Hematopoietic multipotent progenitor cell treated with erythropoietin and hydrocortisone succinate and interleukin-3 and kit ligand, for 8 days (in vitro differentiated cells): ENCODE results near the gene C10orf95.
A peak's percentile ranks its signal among the peaks of the same experiment; 100 is the strongest.

ENCODE experiments used
- DNase-seq: peaks from one replicate; pipeline ENCODE4 v3.0.0-alpha.2; 2015

Gene C10orf95

DNA sequence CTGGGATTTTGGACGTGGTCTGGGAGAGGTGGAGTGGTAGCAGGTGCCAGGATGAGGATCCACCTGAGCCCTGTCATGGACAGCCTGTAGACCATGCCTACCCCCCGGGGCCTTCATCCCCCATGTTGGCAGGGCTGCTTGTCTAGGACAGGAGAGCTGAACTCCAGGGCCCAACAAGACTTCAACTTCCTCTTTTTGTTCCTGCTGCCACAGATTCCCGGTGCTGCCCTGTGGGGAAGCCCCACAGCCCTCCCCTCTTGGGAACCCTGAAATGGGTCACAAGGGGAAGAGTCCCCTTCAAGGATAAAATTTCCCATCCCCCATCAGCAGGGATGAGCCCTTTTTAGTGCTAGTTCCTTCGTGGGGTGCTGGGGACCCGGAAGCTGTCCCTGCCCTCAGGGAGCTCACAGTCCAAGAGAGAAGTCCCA is 17.7 kb downstream of the C10orf95 start:
- peak; percentile 46 for DNase-seq

DNA sequence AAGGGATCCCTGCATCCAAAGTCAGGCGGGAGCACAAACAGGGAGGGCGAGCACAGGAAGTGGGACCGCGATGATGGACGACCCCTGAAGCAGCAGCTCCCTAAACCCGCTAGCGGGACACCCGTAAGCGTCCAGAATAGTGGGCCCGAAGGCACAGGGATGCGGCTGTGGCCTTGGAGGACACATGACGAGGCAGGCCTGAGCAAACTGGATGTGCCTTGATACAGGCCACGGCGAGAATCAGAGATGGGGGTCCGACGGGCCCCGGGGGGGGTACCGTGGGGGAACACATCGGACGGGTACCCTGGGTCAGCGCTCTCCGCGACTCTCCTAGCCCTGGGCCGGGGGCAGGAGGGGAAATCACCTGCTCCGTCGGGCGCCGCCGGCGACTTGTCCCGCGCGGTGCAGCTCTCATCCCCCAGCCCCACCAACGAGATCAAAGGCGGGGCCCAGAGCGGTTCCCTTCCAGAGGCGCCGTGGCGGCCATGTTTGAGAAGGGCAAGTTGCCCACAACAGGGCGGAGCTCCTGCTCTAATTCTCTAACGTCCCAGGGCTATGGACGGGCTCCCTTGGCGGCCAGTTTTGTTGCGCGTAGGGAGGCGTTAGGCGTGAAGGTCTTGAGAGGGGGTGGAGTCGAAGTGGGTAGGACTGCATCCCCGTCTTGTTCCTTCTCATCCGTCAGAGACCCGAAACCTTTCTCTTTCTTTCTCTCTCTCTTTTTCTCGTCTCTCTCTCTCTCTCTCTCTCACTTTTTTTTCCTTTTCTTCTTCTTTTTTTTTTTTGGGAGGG is 19.0 kb downstream of the C10orf95 start, which contains the start of gene CUEDC2:
Gene CUEDC2, minus strand, starts transcription at position 413 of the 789 bp plus-strand sequence. CDS start 7,386 bp downstream, outside the sequence.
- peak; percentile 98 for DNase-seq

DNA sequence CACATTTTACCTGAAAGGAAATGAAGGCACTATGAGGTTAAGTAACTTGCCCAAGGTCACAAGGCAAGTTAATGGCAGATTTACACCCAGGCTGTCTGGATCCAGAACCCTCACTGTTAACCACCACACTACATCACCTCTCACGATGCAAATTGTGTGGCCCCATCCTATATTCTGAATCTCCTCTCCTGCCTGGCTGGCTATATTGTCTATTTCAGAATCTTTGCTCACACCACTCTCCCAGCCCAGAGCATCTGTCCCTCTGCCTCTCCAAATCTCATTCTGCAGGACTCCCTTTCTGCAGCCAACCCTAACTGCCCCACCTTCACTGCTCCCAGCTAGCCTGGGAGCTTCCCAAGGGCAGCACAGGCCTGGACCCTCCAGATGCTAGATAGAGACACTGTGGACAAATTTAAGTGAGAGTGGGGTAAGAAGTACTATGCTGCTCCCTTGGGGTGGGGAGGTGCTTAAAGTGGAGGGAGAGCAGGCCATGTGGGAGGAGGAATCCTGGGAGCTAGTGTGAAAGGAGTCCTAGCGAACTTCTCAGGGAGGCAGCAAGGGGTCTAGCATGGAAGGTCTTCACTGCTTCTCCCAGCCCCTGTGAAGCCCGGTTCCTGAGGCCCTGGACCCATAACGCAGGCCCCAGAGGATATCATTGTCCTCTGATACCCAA is 19.8 kb downstream of the C10orf95 start:
- DNase-seq: peak; percentile 62

DNA sequence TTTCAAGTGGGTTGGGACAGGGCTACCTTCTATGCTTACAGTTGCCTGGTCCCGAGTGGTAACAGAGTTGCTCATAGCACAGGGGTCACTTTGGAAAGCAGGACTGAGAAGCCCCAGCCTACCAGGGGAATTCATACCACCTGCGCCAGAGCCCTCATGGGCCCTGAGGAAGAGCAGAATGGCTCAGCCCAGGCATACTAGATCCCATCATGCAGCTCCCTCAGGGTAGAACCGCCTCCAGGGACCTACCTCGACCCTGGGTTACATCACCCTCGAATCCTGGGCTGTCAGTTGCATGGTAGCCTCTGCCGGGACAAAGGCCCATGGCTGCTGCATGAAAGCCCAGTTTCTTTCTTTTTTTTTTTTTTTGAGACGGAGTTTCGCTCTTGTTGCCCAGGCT is 21.9 kb downstream of the C10orf95 start:
- DNase-seq: no peak

DNA sequence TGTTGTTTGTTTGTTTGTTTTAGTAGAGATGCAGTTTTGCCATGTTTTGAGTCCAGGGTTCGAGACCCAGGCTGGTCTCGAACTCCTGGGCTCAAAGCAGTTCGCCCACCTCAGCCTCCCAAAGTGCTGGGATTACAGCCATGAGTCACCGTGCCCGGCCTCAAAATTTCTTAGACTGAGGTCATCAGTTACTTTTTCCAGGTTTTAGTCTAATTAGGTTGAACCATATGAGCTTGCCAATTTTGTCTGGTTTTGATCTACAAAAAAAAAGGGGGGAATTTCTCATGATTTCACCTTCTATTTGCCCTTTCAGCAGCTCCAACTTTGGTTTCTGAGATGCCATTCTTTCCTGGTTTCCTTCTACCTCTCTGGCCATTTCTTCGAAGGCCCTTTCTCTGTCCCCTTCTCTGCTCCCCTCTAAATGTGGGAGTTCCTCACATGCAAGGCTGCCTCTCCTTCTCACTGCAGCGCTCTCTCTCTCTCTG is 24.5 kb downstream of the C10orf95 start:
- no peak for DNase-seq

DNA sequence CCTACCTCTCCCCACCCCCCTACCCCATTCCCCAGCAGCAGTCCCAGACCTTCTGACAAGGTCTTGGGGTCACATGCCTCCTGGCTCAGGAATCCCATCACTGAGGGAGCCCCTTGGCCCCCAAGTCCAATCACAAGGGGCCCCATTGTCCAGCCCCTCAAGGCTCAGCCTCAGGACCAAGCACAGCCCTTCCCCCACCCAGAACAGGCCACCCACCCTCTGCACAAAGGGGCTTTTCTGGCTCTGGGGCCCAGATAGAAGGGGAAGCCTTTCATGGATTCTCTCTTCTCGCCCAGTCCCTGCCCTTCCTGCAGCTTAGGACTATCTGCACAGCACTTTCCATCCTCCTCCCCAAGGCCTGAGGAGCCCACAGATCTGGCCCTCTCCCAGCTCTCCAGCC is 25.9 kb downstream of the C10orf95 start:
- no peak for DNase-seq

DNA sequence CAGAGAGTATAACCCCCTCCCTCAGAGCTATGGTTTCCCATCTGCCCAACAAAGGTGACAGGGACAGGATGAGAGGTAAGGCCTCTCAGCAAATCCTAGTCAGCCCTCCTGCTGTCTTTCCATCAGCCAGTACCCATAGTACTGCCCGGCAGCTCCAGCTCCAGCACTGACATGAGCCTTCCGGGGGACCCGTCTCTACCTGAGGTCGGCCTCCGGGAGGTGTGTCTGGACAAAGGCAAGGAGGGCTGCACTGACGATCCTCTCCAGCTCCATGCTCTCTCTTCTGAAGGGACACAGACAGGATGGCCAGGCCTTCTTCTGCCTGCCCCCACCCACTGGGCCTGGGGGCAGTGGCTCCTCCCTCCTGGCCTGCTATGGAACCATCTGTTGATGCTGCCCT is 26.4 kb downstream of the C10orf95 start:
- DNase-seq: no peak

DNA sequence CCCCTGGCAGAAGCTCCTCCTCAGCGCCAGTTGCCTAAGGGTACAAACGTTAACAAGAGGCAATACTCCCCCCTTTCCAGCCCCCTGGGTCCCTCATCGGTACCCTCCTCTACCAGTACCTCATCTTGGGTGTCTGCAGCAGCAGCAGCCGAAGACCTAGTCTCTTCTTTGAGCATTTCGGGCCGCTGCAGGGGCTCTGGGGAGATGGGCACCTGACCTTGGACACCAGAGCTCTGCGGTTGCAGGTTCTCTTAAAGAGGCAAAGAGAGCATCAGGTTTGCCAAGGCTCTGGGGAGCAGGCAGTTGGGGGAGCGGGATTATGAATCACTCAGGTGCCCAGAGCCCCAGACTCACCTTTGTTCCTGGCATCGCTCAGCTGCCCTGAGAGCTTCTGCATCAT is 27.2 kb downstream of the C10orf95 start:
- DNase-seq: no peak

DNA sequence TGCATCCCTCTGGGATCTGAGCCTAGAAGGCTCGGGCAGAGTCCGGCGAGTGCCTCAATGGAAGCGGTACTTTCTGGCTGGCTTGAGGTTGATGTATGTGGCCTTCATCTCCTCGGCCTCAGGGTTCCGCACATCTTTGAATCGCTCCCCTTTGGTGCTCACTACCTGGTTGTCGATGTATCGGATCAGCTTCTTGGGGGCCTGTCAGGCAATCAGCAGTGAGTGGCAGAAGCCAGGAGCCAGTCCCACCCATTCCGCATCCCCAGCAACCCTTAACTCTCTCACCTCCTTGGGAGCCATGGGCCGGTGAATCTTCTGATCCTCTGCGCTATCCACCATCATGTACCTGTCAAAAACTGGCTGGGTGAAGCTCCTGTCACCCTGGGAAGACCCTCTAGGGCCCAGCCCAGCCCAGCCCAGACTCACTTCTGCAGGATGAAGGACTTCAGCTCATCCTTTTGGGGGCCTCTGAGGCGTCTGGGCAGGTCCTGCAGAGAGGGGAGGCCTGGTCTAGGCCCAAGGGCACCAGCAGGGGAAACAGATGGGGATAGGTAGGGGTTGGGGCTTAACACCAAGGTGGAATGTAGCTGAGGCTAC is 27.9 kb downstream of the C10orf95 start:
- no peak for DNase-seq

DNA sequence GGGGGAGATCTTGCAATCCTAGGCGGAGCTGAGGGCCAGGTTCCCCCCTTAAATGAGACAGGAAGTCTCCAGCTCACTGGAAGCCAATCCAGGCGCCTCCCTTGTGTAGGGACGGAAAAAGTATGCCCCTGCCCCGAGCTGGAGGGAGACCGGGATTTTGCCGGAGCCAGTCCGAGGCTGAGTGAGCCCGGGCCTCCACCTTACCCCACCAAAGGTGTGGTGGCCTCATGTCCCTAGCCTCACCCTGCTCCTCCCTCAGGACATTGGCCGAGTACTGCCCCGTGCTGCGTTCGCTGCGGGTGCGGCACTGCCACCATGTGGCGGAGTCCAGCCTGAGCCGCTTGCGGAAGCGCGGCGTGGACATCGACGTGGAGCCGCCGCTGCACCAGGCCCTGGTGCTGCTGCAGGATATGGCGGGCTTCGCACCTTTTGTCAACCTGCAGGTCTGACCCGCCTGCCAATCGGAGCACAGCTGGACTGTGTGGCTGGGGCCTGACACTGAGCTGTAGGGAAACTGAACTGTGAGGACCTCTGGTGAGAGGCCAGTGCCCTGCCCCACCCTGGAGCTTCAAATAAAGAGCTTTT is 28.7 kb downstream of the C10orf95 start:
- DNase-seq: peak; percentile 79

DNA sequence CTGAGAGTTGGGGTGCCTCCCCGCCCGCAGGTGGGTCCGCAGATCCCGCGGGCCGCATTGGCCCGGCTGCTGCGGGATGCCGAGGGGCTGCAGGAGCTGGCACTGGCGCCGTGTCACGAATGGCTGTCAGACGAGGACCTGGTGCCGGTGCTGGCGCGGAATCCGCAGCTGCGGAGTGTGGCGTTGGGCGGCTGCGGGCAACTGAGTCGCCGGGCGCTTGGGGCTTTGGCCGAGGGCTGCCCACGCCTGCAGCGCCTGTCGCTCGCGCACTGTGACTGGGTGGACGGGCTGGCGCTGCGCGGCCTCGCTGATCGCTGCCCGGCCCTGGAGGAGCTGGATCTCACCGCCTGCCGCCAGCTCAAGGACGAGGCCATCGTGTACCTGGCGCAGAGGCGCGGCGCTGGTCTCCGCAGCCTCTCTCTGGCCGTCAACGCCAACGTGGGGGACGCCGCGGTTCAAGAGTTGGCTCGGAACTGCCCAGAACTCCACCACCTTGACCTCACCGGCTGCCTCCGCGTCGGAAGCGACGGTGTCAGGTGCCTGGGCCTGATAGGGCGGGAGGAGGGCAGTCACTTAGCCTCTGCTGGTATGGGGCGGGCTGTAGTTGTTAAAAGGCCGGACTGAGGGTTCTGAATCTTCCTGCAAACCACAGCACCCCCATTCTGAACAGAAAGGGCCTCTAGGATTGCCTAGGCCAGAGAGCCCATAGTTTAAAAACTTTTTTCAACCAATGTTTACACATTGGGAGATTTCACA is 29.4 kb downstream of the C10orf95 start:
- peak; percentile 79 for DNase-seq

DNA sequence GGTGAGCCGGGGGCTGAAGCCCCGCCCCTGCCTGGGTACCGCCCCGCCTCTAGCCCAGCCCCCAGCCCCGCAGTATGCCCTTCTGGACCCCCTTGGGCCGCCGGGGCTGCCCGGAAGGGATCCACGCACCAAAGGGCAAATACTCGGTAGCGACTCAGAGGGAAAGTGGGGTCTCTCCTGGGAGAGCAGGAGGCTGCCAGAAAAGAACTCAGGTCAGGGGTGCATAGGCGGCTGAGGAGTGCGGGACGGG is 29.9 kb downstream of the C10orf95 start:
- DNase-seq: no peak

DNA sequence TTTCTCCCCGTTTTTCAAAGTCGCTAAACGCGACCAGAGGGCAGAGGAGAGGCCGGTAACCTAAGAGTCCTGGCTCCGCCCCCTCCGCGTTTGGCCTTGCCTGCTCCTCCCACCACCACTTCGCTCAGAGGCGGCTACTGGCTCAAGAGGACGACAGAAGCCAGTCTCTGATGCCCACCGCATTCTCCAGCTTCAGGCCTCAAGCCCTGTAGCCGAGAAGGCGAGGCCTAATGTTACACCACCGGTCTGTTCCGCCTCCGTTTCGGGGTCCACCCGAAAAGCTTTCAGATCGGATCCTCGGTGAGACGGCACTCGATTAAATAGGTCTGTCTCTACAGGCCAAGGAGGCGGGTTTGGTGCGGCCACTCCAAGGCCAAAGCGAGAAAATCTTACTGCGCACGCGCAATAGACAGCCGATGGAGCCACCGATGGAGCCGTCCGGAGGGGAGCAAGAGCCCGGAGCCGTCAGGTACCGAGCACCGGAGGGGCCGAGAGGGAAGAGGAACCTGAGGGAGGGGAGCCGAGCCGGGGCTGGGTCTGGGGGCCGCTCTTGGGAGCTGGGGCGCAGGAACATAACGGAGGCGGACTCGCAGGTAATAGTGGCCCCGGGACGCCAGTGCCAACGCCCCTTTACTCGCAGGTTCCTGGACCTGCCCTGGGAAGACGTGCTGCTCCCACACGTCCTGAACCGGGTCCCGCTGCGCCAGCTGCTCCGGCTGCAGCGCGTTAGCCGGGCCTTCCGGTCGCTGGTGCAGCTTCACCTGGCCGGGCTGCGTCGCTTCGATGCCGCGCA is 30.4 kb downstream of the C10orf95 start, which contains the start of gene FBXL15:
Gene FBXL15, plus strand, starts transcription at position 123 of the 793 bp plus-strand sequence. Its CDS starts 294 bp downstream, at position 417.
- DNase-seq: peak; percentile 98

DNA sequence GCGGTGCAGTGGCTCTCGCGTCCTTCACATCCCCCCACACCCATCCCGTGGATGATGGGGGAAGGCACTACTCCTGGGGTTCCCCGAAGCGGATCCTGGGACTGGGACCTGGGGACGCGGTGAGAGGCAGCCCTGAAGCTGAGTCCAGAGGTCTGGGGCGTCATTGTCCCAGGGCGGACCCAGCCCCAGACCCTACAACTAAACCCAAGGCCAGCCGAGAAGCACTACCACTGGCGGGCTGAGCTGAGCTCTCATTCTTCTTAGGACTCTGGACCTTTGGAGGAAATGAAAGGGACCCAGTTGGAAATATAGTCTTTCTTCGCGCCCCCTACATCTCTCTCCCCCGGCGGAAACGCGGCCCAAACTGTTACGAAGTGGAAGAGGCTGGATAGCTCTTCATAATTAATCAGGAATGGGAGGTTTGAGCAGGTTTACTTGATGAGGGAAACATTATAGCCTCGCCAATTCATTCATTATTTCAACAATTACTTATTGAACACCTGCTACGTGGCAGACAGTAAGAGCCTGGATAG is 31.1 kb downstream of the C10orf95 start:
- no peak for DNase-seq

DNA sequence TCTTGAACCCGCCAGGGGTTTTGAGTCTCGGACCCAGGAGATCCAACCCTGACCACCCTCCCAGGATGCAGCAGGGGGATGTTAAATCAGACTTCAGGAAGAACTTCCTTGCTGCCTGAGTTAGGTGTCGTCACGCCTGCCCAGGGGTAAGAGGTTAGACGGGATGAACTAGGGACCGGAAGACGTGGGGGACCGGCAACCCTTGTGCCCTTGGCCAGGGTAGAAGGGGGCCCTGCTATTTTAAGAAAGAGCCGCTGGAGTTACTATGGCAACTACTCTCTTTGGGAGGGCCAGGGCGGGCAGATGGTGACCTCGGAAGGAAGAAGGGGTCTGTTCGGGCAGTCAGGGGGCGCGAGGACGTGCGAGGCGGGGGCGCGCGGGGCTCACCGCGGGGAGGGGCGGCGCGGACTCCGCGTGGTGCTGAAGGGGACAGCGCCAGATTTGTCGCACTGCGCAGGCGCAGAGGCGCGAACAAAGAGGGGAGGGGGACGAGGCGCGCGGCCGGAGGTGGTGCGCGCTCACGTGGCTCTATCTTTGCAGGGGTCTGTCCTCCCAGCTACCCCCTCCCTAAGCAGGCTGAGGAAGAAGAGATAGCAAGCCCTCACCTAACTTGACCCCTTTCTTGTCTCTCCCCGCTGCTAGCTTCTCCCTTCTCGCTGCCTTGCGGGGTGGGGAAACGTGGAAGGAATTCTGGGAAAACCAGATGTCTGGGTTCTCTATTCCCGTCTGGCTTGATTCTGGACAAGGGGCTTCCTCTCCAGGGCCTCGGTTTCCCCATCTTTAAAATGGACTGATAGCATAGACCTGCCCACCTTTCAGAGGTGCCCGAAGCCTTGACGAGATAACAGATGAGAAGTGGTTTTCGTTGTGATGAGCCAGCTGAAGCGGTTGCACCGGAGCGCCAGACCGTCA is 31.8 kb downstream of the C10orf95 start:
- peak; percentile 57 for DNase-seq

DNA sequence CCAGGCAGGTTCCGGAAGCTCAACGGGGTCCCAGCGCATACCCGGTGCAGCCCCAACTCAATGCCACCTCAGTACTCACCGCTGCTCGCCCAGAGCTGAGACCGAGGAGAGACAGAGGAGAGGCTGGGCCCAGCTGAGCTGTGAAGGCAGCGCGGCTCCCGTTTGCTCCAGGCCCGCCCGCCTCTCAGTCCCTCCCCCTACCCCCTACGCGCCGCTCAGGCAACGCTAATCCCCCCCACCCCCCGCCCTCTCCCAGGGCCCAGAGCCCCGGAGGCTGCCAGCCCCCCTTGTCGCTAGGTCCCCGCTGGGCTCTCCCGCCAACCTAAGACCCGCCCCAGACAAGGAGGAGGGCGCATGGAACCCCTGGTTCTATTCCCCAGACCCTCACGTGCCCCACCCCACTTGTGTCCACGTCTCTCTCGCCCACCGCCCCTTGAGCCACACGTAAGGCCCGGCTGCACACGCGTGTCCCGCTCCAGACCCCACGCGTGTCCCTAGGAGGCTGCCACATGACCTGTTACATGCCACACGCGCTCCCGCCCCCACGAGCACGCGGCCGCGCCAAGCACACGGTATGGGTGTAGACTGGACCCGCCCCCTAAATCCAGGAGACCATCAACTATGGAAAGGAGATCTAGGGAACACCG is 32.6 kb downstream of the C10orf95 start, which contains the start of gene PSD:
Gene PSD, minus strand, starts transcription at position 164 of the 647 bp plus-strand sequence. CDS start 1,747 bp downstream, outside the sequence.
- no peak for DNase-seq

DNA sequence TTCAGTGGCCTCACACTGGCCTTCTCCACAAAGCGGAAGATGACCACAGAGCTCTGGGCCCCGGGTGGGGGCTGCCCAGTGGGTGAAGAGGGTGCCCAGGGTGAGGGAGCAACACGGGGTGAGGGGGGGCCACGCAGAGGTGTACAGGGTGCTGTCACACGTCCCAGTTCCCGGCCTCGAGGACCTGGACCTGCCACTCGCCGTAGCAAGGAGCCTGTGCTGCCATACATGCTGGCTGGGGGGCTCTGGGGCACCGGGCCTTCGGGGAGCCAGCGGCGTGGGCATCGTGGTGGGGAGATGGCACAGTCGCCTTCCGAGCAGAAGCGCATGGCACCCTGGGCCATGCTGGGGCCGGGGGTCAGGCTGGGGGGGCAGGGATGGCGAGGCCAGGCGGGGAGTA is 34.6 kb downstream of the C10orf95 start:
- no peak for DNase-seq

DNA sequence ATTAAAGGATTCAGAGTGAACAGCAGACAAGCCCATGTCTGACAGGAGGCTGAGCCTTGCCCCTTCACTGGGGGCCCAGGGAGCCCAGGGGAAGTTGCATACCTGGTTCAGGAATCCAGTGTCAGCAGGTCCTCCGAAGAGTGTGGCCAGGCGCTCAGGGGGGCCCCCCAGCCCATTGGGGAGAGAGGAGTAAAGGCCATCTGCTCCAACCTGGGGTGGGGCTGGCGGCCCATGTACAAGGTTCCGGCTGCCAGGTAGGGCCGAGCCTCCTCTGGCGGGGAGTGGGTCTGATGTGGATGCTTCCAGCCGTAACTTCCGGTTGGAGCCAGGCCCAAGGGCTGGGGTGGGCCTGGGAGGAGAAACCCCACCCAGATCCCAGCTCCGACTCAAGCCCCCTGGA is 35.1 kb downstream of the C10orf95 start:
- no peak for DNase-seq

DNA sequence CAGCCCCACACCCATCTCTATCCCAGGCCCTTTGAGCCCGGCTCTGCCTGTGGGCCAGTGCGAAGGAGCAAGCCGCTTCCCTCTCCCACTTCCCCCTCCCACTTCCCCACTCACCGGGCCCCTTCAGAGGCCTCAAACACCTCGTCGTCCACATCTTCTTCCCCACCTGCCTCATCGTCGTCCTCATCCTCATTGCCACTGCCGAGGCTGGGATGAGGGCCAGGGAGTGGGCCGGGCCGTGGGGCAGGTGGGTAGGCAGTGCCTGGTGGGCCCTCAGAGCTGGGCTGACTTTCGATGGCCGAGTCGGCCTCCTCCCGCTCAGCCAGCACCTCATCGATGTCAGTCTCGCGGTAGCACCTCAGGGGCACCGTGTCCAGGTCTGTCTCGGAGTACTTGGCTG is 36.6 kb downstream of the C10orf95 start:
- DNase-seq: no peak
